ENCODE data around the gene RUNDC1.

RUNDC1 gene

DNA sequence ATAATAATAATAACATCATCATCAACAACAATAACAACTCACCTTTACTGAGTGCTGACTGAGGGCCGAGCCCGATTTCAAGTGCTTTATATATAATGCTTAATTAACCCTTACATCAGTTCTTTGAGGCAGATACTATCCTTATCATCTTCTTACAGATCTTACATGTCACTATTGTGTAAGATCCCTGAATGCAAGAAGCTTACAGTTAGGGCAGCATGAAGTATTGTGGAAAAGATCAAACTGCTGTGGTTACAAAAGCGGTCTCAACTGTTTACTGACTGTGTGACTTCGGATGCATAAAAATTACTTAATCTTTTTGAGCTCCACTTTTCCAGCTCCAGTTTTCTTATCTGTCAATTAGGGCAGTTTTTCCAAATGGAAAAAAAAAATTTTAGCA, 38.6 kb downstream of the RUNDC1 start:
- DNase-seq (ENCODE audit: low read depth in 2 of 2): no peak

DNA sequence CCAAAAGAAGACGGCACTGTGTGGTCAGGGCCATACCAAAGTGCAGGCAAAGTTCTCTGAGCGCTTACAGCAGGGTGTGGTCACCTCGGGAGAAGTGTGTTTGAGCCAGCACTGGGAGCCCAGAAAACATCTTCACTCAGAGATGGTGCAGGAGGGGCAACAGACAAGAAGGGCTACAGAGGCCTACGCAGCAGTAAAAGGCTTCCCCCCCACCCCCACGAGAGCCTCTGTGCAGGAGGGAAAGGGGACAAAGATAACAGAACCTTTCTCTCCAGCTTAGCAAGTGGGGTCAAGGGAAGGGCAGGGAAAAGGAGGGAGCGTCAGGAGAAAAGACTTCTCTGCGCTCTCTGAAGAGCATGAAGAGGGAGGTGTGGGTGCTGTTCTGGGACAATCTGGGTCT, 39.1 kb downstream of the RUNDC1 start:
- DNase-seq (ENCODE audit: low read depth in 2 of 2): no peak

DNA sequence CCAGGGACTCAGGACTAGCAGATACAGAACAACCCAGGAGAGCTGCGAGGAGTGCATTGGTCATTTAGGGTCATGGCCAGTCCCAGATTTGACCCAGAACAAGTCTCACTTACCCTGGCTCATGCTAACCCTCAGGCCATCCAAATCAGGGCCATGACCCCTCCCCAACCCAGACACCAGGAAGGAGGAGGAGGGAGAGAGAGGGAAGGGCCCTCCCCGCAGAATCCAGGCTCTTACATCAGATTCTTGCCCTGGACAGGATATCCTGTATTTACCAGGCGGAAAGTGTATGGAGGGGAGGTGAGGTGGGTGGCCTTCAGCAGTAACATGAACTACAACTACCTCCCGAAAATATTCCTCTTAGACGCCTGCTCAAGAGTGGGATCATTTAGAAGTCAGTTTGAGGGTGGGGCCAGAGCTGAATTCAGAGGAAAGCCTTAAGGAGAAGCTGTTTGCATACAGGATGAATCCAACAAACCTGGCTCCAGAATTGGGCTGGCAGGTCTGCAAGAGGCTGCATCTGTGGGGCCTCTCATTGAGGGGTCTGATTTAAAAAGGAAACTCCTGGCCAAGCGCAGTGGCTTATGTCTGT, 39.8 kb downstream of the RUNDC1 start:
- no peak for DNase-seq (ENCODE audit: low read depth in 2 of 2)

DNA sequence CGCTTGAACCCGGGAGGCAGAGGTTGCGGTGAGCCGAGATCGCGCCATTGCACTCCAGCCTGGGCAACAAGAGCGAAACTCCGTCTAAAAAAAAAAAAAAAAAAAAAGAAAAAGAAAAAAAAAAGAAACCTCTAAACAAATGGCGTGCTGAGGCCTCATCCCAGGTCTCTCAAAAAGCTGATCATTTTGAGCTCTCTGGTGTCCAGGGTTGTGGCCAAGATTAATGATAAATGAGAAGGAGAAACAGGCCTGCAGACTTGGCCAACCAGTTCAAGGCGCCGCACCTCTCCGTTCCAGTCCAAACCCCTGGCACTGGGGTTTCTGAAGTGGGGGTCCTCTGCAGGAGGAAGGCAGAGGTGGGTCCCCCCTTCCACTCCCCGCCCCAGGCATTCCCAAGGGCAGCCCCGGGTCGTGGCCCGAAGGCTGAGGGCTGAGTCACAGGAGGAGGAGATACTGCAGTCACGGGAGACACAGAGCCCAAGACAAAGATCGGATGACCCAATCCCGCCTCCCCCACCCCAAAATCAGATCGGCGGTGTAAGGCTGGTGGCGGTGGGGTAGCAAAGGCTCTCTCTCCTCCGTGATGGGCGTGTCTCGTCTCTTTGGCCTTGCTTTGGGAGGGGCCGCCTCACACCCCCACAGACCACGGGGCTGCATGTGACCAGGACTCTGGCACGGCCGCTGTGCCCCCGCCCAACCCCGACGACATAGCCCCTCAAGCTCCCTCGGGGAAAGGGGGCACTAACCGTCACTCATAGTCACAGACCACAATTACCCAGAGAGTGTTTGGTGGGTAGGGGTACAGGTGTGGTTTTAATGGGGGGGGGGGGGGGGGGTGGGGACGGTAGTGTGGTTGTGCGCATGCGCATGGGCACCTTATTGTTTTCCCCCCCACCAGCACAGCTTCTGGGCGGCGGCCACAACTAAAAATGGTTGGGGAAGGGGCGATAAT, 40.7 kb downstream of the RUNDC1 start:
- no peak for DNase-seq (ENCODE audit: low read depth in 2 of 2)

DNA sequence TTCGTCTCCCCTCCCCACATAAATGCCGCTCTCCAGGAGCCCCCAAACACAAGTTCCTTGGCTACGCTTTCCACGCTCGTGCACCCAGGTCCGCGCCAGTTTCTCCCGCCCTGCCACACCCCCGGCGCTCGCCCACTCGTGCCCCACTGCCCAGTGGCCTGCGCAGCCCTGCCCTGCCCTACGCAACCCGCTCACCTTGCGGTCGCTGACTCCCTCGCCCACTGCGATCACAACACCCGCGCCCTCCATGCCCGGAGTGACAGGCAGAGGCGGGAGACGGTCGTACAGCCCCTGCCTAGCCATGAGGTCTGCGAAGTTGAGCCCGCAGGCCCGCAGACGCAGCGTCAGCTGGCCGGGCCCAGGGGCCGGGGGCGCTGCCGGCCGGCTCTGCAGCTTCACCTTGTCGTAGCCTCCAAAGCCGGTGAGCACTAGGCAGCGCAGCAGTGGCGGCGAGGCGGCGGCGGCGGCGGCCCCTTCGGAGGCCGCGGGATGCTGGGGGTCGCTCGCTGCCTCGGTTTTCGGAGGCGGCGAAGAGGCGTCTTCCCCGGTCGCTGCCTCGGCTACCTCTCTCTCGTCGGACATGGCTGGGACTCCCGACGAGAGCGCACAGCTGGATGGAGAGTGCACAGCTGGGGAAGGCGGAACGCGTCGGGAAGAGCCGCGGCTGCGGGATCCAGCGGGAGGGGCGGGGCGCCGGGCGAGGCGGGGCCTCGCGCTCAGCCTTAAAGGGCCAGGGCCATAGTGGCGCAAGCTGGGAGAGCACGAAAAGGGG, 41.6 kb downstream of the RUNDC1 start, which contains the start of gene VAT1:
VAT1 (minus strand) TSS at position 645 of the 772 bp plus-strand sequence; CDS start at position 582, 63 bp downstream.
- DNase-seq (ENCODE audit: low read depth in 2 of 2): peak; percentile 40 to 58

DNA sequence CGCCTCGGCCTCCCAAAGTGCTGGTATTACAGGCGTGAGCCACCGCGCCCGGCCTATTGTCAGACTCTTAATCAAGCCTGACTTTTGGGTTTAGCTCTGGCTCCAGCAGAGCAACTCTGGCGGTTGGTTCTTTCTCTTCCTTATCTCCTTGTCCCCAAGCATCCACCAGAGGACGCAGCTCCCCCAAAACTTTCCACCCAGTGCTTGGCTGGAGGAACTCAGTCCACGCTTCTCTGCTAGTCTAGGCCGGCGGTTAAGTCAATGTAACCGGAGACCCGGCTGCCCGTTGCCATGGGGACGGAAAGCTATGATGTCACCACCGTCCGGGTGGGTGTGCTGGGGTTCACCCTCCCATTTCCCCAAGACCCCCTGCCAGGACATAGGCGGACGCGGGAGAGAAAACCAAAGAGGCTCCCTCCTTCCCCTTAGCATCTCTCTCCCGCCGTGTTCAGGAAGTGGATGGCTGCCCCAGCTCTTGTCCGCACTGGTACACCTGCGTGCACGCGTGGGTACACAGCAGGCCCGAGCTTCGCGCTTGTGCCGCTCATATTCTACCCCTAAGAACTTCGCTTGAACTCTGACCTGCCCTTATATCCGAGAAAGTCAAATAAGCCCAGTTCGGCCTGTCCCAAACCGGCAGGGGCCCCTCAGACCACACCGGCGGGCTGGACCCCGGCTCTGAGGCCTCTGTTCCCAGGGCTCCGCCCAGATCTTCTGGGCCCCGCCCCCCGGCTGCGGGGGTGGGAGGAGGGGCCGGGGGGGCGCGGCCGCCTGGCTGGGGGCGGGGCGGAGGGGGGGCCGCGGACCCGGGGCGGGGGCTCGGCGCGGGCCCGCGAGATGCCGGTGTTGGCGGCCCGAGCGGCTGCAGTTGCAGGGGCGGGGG, 44.3 kb downstream of the RUNDC1 start, which contains the start of gene RND2:
RND2 (plus strand) TSS at position 825 of the 883 bp plus-strand sequence. CDS start 117 bp downstream, outside the sequence.
- DNase-seq (ENCODE audit: low read depth in 2 of 2): peak; percentile 59 to 70

DNA sequence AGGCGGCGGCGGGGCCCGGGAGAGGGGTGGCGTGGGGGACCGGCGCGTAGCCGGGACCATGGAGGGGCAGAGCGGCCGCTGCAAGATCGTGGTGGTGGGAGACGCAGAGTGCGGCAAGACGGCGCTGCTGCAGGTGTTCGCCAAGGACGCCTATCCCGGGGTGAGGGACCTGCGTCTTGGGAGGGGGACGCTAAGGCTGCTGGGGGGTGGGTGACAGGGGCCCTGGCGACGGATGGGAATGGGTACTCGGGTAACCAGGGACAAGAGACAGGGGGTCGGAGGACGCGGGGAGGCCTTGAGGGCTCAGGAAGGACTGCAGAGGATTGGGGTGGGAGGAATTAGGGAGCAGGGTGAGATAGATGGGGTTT, 44.9 kb downstream of the RUNDC1 start:
- no peak for DNase-seq (ENCODE audit: low read depth in 2 of 2)

DNA sequence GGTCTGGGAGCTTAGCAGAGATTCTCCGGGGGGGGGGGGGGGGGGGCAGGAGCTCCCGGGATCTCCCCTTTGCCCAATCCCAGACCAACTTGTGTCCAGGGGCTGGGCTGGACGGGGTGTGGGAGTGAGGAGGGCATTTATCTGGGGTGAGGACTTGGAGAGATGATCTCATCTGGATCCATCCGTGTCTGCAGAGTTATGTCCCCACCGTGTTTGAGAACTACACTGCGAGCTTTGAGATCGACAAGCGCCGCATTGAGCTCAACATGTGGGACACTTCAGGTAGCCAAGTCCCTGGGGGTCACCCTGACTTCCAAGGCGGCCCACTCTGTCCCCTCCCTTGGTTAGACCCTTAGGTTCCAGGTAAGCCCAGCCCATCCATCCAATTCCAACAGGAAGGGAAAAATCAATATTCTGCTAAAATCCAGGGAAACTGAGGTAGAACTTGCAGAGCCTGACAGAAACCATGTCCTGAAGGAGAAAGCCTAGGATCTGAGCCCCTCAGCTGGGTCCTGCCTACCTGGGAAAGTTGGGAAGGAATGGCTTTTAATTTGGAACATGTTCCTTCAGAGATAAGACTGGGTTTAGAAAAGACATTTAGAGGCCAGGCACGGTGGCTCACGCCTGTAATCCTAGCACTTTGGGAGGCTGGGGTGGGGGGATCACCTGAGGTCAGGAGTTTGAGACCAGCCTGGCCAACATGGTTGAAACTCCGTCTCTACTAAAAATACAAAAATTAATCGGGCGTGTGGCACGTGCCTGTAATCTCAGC, 45.6 kb downstream of the RUNDC1 start:
- DNase-seq (ENCODE audit: low read depth in 2 of 2): no peak

DNA sequence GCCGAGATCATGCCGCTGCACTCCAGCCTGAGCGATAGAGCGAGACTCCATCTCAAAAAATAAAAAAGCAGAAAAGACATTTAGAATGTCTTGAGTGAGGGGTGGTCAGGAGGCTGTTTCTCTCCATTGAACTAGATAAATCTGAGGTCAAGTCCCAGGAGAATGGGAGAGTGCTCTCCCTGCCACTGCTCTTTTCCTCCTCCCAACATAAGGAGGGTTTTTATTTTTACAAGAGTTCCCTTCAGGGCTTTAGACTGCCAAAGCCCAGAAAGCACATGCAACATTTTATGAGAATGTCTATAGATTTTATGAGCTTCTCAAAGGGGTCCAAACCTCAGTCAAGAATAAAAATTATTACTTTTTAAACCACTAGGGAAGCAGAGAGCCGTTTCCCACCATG, 46.2 kb downstream of the RUNDC1 start:
- DNase-seq (ENCODE audit: low read depth in 2 of 2): no peak

DNA sequence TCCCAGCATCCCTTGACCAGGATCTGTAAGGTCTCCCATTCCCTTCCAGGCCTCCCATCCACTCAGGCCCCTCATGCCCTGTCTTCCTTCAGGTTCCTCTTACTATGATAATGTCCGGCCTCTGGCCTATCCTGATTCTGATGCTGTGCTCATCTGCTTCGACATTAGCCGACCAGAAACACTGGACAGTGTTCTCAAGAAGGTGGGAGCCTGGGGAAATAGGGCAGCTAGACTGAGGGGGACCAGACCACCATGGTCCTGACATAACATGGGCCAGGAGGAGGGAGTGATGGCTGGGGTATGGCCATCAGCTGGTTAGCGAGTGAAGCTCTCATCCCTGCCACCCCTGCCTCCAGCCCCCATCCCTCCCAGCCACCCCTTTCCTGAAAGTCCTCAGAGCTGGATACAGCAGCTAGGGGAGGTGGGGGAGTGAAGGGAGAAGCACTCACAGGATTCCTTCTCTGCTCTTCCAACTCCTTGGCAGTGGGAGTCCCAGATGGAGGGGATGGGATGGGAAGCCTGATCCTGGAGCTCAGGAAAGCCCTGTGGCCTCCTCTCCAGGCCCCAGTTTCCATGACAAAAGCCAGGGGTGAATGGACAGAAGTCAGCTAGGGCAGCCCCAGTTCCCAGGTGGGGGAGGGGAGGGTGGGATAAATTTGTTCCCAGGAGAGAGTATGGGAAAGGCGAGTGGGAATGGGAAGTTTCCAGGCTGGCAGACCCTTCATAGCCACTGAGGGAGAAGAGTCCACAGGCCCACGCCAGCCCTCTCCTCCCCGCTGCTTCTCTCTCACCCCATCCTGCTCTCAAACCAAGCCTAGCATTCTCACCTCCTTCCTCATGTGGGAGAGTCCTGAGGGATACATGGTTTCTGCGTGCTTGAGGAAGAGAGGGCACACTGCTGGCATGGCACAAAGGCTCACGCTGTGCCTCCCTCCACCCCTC, 47.0 kb downstream of the RUNDC1 start:
- no peak for DNase-seq (ENCODE audit: low read depth in 2 of 2)

DNA sequence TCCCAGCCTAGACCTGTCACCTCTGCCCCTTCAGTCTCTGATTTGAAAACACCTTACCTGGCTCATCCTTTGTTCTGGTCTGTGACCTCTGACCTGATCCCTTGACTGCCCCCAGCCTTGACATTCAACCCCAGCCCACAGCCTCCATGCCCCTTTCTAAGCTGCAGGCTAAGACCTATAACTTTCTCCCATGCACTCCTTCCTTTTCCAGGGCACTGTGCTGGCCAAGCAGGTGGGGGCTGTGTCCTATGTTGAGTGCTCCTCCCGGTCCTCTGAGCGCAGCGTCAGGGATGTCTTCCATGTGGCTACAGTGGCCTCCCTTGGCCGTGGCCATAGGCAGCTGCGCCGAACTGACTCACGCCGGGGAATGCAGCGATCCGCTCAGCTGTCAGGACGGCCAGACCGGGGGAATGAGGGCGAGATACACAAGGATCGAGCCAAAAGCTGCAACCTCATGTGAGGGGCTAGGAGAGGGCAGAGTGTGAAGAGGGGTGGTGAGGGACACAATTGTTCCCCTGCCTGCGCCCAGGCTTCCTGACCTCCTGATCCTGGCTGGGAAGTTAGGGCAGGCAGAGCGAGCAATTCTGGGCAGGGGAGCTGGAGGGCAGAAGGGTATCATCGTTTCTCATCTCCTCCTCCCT, 48.0 kb downstream of the RUNDC1 start:
- no peak for DNase-seq (ENCODE audit: low read depth in 2 of 2)

DNA sequence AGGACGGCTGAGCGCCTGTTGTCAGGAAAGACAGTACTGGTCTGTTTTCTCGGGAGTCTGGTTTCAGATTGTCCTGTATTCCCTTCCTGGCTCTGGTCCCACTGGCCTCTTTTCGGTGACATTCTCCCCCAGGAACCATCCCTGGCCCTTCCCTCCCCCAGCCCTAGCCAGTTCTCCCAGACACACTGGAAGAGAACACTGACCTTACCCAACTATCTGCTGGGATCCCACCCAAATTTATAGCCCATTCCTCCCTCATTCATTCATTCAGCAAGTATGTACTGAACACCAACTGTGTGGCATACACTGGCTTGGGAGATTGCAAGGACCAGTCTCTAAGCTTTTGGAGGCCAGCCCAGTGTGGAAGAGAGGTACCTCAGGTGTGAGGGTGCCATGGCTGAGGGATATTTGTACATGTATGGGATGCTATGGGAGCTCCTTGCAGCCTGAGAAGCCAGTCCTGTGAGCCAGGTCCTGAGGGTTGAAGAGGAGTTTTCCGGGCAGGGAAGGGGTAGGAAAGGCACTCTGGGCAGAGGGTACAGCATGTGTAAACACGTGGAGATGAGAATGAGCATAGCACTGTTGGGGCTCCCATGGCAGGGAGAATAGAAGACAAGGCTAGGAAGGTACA, 49.9 kb downstream of the RUNDC1 start:
- DNase-seq (ENCODE audit: low read depth in 2 of 2): no peak

DNA sequence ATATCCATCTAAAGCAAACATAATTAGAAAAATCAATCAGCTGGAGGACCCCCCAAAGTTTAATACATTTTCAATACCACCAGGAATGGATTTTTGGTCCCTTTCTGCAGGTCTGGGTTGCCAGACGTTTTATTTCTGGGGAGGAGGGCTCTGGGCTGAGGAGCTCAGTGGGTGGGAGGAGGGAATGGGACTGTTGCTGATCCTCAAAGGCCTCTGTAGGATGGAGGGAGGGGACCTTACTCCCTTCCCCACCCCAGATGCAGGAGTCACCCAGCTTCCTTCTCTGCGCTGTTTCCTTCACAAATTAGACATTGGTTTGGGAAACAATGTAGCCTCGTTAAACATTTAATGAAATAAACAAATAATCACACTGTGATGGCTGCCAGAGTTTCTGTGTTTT, 51.3 kb downstream of the RUNDC1 start:
- DNase-seq (ENCODE audit: low read depth in 2 of 2): no peak

DNA sequence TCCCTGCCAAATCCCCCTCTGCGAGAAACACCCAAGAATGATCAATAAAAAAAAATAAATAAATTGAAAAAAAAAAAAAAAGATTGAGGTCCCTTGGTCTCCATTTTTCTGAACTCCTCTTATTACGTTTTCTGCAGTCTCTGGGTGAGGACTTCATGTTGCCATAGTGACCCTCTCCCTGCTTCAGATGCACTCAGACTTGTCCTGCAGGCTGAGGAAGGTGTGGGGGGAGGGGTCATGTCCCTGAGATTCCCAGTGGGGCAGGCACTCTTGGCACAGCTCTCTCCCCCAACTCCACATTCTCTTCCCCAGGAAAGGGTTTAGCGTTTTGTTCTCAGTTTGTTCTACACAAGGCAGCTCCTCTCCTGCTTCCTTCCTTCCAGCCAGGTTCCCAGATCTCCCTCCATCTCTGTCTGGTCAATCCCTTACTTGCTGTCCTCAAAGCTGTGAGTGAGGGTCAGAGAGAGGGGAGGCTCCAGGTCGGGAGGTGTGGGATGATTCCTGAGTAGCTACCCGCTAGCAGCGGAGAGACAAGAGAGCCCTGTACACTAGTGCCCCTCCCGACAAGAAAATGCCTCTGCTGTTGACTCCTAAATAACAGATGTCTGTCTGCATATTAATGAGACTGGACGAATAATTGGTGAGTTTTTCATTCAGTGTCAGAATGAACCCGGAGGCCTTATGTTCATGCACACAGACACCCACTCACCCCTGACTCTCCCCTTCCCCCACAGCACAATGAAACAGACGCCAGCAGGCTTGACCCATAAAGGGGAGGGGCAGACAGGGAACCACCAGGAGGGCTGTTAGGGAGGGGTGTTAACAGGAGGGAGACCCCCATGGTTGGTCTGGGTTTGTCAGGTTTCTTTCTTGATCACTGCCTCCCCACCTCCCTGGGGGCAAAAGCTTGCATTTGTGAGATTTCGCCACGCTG, 53.9 kb downstream of the RUNDC1 start:
- DNase-seq (ENCODE audit: low read depth in 2 of 2): no peak

DNA sequence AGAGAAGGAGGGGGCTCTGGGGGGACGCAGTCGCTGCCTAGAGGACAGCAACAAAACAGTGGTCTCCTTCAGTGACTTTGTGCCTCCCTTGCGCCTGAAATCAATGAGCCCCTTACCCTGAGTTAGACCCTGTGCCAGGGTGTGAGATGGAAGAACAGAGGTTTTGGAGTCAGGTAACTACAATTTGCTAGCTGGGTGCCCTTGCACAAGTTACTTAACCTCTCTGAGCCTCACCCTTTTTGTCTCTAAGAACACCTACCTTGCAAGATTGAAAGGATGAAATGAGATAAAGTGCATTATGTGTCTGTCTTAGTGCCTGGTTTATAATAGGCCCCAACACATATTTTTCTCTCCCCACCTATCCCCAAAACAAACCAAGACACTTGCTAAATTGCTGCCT, 54.5 kb downstream of the RUNDC1 start:
- no peak for DNase-seq (ENCODE audit: low read depth in 2 of 2)

DNA sequence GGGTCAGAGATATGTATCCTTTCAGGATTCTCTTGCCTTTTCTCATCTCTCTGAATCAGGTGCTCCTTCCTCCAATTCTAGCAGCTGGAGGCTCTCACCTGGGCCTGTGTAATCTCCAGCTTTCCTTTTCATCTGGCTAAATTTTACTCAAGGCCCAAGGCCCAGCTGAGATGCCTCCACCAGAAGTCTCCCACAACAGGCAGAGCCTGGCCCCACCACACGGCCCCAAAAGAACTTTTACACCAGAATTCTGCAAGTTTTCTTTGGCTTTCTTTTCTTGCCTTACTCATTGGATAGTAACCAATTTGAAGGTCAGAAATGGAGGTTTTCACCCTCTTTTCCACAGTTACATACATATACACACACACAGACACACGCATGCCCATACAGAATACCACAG, 59.3 kb downstream of the RUNDC1 start:
- no peak for DNase-seq (ENCODE audit: low read depth in 2 of 2)

DNA sequence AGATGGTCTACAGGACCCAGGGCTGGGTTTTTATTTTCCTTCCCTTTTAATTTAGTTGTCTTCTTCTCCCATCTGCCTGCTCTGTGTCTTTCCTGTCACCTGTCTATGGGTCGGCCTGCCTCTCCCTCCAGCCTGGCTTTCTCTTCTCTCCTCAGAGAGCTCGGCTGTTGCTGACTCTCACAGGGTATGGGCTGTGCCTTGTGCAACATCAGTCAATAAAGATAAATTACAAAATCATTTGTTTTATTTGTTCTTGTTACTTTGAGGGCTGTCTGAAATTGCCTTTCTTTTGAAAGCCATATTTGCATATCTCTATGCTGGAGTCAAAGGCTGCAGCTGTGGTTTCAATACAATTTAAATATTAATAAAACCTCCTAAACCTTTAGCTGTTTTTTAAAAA, 60.3 kb downstream of the RUNDC1 start:
- DNase-seq (ENCODE audit: low read depth in 2 of 2): no peak
